DMS153 (cell line): ENCODE results near the gene CYFIP2.

Source experiments
- DNase-seq: peaks from one replicate; lab custom pipeline; 2025; lab: John Stamatoyannopoulos, UW

Gene CYFIP2

DNA sequence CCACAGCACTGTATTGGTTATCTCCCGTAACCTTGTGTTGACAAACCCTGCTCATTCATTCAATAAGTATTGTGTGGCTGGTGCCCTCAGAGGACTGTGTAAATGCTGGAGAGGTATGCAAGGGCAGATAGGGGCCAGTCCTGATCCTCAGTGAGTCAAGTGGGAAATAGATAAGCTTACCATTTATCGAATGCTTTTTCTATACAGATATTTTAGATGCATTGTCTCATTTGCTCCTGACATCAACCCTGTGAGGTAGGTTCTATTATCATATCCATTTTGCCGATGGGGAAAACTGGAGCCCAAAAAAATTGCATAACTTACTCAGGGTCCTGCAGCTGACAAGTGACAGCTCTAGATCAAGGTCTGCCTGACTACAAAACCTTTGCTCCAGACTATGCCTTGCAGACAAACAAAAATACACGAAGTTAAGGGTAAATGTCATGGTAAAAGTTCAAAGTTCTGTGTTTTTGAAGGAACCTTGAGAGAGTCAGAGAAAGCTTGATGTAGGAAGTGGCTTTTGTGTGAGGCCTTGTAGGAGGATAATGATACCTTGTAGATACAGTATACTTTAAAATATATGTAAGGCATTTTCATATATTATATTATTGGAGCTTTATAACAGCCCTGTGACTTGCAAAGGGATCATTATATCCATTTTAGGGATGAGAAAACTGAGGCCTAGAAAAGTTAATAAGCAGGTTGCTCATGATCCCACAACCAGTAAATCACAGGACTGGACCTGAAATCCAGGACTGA is 22.7 kb downstream of the CYFIP2 start:
- no peak for DNase-seq

DNA sequence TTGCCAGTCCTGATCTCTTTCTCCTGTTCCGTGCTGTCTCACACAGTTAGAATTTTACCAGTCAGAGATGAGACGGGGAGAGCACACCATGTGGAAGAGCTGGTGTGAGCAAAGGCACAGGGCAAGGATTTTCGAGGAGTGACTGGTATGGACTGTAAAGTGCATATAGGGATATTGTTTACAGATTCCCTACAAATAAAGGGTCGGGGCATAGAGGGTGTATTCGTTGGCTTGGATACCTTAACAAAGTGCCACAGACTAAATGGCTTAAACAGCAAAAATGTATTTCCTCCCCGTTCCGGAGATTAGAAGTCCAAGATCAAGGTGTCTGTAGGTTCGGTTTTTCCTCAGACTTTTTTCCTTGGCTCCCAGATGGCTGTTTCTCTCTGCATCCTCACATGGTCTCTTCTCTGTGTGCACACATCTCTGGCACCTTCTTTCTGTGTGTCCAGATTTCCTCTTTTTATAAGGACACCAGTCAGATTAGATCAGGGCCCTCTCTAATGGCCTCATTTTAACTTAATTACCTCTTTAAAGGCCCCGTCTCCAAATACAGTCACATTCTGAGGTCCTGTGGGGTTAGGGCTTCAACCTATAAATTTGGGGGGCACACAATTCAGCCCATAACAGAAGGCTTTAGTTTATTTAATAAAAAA is 23.4 kb downstream of the CYFIP2 start:
- DNase-seq = no peak

DNA sequence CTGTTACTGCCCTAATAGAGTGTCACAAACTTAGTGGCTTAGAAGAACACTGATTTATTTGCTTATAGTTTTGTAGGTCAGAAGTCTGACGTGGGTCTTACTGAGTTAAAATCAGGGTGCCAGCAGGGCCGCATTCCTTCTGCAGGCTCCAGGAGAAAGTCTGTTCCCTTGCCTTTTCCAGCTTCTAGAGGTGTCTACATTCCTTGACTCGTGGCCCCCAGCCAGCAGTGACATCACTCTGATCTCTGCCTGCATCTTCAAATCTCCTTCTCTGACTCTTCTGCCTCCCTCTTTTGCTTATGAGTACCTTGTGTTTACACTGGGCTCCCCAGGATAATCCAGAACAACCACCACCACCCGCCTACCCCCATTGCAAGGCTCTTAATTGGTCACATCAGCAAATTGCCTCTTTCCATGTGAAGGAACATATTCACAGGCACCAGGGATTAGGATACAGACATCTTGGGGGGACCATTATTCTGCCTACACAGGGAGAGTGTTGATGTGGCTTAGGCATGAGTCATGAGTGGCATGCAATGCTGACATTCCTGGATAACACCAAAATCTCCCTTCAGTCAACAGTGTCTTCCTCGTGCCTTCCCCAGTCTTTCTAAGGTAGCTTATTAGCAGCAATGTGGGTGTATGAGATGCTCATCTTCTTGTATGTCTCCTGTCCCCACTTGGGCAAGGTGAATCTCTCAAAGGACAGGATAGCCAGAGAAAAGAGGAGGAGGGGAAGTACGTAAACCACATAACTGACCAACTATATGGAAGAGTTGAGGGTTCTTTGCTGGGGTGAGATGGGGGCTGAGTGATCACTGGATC is 24.4 kb downstream of the CYFIP2 start:
- DNase-seq = no peak

DNA sequence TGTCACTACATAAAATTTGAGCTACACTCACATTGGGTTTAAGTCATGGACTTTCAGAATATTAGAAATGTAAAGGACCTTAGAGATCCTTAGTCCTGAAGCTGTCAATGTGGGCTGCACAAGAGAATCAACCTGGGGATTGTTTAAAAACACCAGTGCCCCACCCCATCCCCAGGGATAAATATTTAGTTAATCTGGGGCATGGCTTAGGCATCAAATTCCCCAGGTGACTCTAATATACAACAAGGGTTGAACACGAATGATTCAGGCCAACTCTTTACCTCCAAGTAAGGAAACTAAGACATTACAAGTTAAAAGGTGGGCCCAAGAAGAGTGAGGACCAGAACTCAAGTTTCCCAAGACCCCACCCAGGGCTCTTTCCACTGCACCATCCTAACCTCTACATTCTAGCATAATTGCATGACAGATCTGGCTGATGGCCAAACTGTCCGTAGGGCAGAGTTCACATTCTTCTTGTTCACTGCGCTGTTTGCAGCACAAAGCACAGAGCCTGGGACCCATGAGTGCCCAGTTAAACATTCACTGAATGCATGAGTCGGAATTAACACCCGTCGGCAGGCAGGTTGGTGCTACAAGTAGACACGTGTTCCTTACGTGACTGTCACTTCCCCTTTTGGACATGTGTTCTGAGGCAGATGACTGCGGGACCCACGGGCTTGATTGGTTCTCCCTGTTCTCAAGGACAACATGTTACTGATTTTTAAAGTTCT is 25.2 kb downstream of the CYFIP2 start:
- no peak for DNase-seq

DNA sequence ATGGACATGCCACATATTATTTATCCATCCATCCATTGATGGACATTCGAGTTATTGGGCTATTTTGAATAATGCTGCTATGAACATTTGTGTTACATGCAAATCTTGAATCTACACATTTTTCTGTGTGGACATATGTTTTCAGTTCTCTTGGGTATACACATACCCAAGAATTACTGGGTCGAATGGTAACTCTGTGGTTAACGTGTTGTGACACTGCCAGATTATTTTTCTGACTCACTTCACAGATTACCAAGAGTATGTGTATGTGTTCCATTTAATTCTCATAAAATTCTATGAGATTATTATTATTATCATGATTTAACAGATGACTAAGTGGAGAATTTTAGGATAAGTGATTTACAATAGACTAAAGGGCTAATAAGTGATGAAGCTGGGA is 26.7 kb downstream of the CYFIP2 start:
- no peak for DNase-seq

DNA sequence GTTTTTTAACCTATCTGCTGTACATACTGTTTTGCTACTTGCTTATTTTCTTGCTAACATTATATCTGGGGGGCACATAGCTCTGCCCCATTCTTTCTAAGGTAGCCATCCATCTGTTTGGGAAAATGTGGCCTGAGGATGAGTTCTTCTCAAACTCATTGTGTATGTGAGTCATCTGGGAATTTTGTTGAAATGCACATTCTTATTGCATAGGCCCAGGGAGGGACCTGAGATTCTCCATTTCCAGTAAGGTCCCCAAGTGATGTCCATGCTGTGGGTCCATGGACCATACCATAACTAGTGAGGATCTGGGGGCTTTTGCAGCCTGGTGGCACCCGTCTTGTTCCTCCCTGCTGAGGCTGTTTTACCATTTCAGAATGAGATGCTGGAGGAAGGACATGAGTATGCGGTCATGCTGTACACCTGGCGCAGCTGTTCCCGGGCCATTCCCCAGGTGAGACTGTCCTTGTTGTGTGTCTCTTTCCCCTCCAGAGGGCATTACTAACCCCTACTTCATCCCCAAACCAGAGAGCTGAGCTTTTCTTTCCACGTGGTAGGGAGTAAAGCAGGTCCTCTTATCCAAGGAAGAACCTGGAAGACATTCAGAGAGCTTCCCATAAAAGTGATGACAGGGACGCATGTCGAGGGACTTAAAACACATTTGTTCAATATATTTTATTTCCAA is 28.6 kb downstream of the CYFIP2 start:
- DNase-seq = peak; percentile 57

DNA sequence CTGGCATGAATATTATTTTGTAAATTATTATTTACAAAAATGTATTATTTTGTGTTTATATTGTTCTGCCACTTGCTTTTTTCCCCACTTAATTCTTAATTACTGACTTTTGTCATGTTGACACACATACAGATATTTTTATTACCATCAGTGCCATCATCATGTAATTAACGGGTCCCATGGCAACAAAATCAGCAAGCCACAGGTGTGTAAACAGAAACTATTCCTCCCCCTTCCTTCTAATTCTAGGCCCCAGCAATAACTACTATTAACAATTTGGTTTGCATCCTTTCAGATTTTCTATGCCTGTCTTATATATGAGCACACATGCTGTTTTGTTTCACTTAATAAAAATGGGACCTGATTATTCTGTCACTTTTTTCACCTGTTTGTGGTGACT is 29.3 kb downstream of the CYFIP2 start:
- DNase-seq = peak; percentile 46

DNA sequence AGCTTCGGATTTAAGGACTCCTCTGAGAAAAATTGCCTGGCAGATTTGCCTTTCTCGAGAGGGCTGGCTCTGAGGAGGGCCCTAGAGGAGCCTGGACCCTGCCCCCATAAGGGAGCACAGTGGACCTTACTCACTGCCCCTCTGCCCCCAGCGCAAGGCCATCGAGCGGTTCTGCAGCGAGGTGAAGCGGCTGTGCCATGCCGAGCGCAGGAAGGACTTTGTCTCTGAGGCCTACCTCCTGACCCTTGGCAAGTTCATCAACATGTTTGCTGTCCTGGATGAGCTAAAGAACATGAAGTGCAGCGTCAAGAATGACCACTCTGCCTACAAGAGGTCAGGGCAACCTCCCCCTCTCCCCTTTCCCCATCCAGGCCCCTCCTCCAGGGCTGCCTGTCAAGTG is 34.6 kb downstream of the CYFIP2 start:
- DNase-seq = no peak

DNA sequence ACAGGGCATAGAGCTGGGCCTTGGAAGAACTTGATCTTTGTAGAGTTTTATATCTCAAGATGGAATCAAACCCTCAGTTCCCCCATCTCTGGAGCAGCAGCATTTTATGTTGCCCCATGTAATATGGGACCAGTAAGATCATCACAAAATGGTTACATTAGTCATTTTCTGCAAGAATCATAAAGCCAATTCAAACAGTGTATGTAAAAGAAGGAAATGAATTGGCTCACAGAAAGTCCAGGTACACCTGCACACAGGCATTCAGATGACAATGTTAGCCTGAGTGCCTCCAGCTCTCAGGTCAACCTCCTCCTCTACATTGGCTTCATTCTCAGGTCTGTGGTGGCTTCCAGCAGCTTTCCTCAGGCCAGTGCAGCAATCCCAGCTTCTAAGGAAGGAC is 35.1 kb downstream of the CYFIP2 start:
- DNase-seq = no peak

DNA sequence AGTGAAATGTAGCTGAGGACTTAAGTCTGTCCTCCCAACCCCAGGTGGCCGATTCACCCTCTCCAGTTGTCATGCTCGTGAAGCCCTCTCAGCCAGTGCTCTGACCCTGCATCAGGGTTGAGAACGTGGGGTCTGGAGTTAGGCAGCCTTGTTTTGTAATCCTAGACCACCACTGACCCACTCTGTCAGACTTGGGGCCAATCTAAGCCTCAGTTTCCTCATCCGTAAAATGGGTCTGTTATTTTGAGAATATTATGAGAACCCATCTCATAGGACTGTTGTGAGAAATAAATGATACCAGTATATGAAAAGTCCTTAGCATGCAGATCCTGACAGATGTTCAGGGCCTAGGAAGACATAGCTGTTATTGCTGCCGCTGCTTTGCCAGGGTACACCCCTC is 37.1 kb downstream of the CYFIP2 start:
- no peak for DNase-seq

DNA sequence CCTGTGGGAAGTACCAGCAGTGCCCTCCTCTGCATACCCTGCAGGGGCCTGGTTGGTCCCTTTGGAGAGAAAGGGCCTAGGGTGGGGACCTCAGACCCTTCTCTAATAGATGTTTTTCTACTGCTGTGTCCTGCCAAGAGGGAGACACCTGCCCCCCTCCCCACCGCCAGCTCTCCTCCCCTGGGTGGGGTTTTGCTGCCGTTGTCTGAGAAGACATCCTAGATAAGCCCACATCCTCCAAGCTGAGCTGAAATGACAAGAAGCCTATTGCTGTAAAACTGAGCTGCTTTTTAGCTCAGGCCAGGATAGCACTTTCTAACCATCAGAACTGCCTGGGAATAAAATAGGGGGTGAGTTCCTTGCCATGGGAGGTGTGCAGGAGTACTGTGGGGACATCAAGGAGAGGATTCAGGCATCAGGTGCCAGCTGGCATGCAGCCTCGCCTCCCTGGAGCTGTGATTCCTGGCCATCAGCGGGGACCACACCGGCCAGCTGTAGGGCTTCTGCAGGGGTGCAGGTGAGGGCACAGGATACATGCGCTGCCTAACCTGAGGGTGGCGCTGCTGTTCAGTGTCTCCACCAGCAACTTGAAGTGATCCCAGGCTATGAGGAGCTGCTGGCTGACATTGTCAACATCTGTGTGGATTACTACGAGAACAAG is 37.9 kb downstream of the CYFIP2 start:
- DNase-seq = no peak

DNA sequence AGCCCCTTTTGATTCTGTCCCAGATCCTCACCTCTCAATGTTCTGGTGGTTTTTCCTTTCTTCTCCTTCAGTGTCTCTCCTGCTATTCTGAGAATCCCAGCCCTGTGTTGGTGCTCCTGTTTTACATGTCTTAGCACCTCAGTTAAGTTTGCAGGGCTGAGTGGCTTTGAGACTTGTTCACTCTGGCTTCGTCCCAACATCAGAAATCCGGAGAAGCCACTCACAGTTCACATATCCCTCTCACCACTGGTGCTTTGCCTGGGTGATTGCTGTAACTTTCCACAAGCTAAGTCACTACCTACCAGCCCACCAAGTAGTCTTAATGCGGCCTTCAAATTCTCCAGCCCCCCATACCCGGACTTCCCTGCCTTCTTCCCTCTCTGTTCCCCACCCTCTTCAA is 40.2 kb downstream of the CYFIP2 start:
- no peak for DNase-seq

DNA sequence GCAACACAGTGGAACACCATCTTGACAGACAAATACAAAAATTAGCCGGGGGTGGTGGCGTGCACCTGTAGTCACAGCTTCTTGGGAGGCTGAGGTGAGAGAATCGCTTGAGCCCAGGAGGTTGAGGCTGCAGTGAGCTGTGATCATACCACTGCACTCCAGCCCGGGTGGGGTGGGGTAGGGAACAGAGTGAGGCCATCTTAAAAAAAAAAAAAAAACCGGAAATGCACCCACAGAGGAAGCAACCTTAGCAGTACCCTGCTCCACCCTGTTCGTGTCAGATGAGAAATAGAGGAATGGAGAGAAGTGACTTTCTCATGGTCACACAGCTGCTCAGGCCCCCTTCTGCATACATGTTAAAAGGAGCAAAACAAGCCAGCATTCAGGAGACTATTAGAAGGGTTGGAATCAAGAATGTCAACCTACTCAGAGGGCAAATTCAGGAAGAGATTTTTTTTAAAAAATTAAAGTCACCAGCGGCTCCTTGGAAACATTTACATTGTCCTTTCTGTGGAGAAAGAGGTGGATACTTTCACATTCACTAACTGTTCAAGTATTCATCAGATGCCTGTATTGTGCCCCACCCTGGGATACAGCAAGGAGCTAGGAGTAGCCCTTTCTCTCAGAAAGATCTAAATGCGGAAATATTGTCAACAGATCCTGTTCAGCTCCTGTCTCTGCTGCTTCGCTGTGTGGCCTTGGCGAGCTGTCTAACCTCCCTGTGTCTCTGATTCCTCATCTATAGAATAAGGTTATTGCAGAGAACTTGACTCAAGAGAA is 41.0 kb downstream of the CYFIP2 start:
- DNase-seq = no peak

DNA sequence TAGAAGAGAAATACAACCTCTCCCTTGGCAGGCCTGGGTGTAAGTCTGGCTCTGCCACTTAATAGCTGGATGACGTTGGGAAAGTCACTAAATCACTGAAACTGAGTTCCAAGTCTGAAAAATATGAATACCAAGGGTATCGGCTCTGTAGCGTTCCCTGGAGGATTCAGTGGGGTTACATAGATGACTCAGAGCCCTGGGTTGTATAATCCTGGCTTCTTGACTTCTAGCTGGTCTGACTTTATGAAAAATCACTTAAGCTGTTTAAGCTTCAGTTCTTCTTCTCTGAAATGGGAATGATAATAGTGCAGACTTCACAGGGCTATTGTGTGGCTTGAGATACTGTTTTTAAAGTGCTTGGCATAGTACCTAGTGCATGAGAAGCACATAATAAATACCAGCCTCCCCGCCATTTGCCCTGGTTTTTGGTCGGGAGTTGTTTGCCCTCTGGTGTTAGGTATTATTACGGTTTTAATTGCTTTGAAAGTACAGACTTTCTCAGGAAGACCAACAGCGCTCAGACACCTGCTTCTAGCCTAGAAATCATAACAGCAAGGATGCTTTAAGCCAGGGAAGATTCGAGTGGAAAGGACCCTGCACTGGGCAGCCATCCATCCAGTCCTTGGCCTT is 43.0 kb downstream of the CYFIP2 start:
- no peak for DNase-seq

DNA sequence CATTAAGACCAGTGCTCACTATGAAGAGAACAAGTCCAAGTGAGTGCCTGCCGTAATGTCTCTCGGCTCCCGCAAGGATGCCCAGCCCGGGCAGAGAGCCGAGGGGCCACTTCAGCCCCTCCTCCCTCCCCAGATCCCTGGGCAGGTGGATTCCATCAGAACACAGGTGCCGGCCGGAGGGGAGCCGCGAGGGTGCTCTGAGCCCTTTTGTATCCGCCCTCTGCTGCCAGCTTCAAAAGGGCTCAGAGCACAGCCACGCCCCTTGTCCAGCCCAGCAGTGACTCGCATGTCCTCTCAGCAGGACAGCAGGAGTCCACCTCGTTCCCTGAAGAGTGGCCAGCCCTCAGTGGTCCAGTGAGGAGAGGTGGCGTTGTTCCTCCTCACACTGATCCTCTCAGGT is 43.9 kb downstream of the CYFIP2 start:
- DNase-seq = no peak

DNA sequence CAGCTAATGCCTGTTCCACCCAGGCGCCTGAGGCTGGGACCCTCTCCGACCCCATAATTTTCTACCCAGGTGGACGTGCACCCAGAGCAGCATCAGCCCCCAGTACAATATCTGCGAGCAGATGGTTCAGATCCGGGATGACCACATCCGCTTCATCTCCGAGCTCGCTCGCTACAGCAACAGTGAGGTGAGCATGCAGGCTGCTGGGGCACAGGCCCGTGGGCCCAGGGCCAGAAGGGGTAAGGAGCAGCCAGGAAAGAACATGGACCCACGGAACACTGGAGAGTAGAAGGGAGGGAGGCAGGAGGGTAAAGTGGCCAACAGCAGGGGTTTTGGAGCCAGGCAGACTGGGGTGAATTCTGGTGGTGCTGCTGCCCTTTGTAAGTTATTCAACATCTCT is 45.7 kb downstream of the CYFIP2 start:
- no peak for DNase-seq

DNA sequence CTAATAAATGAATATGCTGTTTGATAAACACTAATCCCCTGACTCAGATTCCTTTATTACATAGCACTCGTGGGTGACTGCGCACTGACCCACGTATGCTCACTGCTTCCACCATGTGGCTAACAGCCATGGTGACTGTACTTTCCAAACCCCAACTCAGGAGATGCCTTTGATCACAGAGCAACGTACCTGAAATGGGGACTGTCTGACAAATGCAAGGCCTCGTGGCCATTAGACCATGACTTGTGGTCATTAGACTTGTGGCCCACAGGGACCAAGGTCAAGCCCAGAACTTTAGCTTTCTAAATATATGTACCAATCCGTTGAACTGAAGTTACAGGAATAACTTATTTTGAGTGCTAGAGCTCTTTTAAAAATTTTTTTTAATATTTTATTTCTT is 46.6 kb downstream of the CYFIP2 start:
- DNase-seq = no peak

DNA sequence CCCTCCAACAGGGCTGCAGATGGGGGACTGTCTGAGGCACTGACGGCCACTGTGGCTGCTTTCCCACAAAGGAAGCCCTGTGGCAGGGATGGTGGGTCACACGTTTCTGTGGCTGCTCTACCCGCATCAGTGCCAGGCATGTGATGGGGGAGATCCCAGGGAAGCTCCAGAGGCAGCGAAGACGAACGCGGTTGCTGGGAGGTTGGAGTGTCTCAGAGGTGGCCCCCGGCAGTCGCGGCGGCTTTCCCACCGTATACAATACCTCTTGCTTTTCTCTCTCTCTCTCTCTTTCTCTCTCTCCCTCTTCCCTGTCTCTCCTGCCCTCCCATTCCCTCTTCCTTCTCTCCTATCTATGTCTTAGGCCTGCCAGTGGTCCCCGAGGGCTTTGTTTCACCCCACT is 56.7 kb downstream of the CYFIP2 start:
- DNase-seq = no peak

DNA sequence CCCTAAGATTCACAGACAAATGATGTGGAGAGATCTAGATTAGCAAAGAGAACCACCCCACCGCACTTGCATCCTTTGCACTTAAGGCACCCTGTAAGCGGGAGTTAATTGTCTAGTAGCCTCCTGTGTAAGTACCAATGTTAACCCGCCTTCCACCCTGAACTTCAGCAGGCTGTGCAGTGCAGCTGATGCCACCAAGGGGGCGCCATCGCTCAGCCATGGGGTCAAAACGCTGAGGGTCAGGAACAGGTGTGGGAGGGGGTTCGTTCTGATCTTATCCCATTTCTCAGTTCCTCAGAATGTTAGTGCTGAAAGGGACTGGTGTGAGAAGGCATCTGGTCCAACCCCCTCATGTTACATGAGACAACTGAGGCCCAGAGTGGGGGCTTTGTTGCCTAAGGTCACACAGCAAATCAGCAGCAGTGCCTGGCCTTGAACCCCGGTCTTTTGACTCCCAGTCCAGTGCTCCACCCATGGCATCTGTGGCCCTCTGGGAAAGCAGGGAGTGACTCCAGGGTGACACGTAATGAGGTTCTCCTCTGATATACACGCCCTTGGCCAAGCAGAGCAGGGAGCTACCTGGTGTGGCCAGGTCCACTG is 57.3 kb downstream of the CYFIP2 start:
- DNase-seq = no peak

DNA sequence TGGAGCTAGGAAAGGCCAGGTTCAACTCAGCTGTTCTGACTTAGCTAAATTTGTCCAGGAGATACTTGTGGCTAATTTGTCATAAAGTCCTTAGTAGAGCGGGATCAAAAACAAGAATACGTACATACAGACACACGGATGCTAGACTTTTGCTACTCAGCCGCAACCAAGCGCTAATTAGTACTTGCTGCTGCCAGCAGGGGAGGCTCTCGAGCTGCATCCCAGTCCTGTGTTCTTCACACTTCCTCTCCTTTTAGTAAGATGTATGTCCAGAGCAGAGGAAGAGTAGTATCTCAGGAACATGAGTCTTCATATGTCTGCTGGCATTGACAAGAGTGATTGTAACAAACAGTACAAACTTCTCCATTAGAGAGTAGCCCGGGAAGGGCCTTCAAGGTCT is 58.3 kb downstream of the CYFIP2 start:
- no peak for DNase-seq
